Activated naive CD4-positive, alpha-beta T cell (primary cell): Measurements from ENCODE around the gene SLC2A4RG.

Experiments used
- DNase-seq, 4 experiments: peaks; one replicate each; lab custom pipeline; 2025; lab: John Stamatoyannopoulos, UW

The SLC2A4RG gene

GRCh38 chr20:63740627-63741353 is 1.2 kb downstream of the SLC2A4RG start:
- peak in 1 of 4 experiments; percentile 32 for DNase-seq

DNA sequence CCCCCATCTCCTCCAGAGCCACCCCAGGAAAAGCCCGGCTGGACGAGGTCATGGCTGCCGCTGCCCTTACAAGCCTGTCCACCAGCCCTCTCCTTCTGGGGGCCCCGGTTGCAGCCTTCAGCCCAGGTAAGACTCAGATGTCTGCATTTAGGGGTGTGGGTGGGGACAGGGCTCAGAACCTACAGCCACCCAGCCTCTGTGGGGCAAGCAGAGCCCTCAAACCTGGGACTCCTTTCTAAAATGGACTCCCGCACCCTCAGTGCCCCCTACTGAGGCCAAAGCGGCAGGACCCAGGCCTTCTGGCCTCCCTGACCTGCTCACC is 1.7 kb downstream of the SLC2A4RG start:
- DNase-seq, result no peak

- no peak for DNase-seq
Measured at GRCh38 chr20:63741676-63742380, 2.3 kb downstream of the SLC2A4RG start.

- DNase-seq, result no peak
Measured at GRCh38 chr20:63742381-63743024, 2.9 kb downstream of the SLC2A4RG start.

DNA sequence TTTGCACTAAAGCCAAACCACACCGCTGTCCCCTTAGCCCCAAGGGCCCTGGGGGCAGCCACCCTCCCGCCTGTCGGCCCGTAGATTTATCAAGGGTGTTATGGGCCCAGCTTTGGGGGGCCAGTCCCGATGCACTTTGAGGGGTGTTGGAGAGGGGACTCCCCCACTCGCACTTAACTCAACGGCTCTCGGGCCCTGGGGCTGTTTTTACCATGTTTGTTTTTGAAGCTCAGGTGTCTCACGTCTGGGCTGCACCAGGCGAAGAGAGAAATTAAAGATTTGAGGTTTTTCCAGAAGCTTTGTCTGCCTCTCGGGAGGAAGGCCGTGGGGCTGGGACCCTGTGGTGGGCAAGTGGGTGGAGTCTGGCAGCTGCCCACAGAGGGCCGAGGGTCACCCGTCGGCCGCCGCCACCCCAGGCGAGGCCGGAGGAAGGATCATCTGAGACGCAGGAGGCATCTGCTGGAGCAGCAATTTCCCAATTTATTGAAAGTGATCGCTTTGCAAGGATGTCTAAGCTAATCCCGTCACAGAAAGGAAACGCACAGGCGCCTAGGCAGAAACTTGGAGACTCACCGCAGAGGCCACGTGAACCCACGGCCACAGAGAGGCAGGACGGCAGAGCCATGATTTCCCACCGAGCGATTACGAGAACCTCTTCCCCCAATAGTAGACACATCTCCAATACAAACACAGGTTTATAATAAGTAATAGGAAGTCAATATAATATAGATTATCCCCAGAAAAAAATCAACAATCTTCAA is 3.8 kb downstream of the SLC2A4RG start:
- DNase-seq, result no peak

GRCh38 chr20:63744158-63744557 is 4.6 kb downstream of the SLC2A4RG start:
- DNase-seq, result no peak

GRCh38 chr20:63744574-63745423 is 5.2 kb downstream of the SLC2A4RG start:
- no peak for DNase-seq

- no peak for DNase-seq
Measured at GRCh38 chr20:63745424-63745805, 5.8 kb downstream of the SLC2A4RG start.

DNA sequence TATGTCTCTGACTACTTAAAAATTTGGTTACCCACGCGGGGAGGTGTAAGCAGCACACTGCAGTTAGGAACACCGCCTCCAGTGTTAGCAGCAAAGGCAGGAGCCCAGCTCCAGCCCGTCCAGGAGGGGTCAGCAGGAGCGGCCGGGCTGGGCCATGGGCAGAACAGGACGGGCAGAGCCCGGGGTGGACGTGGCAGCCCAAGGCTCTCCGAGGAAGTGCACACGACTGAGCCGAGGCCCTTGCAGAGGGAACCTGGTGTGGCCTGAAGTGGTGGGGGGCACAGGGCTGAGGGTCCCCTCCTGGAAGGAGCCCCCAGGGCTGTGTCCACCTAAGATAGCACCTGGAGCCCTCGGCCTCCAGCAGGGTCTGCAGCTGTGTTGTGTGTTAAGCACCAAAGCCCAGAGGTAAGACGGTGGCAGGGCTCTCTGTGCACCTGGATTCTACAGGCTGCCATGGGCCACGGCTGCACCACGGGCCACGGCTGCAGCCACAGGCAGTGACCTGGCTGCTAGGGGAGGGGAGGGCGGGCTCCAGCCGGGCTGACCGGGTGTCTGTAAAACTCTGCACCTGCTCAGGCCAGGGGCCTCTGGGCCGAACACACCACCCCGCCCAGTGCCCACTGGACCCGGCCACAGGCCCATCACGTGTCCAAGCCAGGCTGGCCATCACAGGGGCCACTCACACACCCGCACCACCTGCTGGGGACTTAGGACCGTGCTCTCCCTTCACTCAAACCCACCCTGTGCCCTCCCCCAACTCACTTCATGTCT is 6.6 kb downstream of the SLC2A4RG start:
- DNase-seq, result no peak

GRCh38 chr20:63746751-63747315 is 7.3 kb downstream of the SLC2A4RG start:
- no peak for DNase-seq

DNA sequence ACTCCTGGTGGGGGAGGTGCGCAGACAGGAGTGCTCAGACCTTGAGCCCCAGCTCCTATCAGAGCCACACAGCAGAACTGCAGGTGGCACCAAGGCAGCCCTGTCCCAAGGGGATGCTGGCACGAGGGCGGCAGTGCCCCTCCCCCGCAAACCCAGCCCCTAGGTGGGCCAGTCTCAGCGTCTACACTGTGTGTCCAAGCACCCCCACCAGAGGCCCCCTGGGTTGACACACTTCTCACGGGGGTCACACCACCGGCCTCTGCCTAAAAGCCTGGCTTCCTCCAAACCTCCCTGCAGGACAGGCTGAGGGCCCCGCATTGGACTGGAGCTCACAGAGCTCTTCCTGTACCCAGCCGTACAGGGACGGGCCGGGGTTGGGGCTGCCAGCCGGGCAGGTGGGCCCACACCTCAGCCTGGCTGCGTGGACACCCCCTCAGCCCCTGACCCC is 8.1 kb downstream of the SLC2A4RG start:
- DNase-seq, result no peak

- no peak for DNase-seq
Measured at GRCh38 chr20:63748070-63748933, 8.7 kb downstream of the SLC2A4RG start.

DNA sequence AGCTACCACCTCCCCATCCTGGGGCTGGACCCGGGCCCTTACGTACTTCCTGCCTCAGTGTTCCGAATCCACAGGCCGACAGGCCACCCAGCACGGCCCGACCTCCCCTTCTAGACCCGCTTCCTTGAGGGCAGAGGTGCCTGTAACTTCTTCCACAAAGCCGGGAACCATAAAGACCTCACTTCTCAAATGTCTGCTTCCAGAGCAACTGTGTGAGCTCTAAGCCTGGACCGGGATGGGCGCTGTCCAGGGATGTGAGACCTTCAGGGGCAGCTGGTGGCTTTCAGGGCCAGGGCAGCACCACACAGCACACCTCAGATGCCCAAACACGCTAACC is 9.3 kb downstream of the SLC2A4RG start:
- no peak for DNase-seq

GRCh38 chr20:63749597-63750508 is 10.3 kb downstream of the SLC2A4RG start:
- DNase-seq, result no peak

GRCh38 chr20:63750807-63751470 is 11.4 kb downstream of the SLC2A4RG start:
- peak in 2 of 4 experiments; percentile 72 to 75 for DNase-seq

GRCh38 chr20:63751471-63752271 is 12.1 kb downstream of the SLC2A4RG start:
- DNase-seq, result no peak
